ENCODE measurements around the gene CYP27A1.
A peak's percentile ranks its signal among the peaks of the same experiment; 100 is the strongest.
"Not testable (repeated sequence)": the region's sequence is repeated elsewhere in the genome, so short reads cannot be mapped to it uniquely, and the experiment has no call there.

CYP27A1 gene

GRCh38 chr2:218831378-218831990, 49.5 kb downstream of the CYP27A1 start, which contains the start of gene PRKAG3:
Gene PRKAG3 (minus strand): TSS chr2:218831803.
- no peak for DNase-seq (ENCODE audit: low spot score)

- DNase-seq (ENCODE audit: low spot score), result no peak
Measured at GRCh38 chr2:218832081-218832480, 50.1 kb downstream of the CYP27A1 start.

DNA sequence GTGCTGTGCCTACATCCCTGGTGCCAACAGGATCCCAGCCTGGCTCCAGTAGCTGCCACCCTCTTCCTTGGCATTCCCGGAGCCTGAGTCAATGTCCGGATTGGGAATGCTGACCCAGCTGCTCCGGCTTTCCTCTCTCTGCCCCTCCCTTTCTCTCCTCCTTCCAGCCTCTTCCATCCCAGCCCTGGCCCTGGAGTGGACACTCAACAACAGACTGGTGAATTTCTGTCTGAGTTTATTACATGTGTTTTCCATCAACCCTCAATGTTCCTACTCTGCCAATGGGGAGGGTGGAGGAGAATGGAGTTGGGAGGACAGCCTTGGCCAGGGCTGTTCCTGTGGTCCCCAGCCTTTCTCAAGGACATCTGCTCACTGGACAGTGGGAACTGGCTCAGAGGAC, 50.6 kb downstream of the CYP27A1 start:
- no peak for DNase-seq (ENCODE audit: low spot score)

- no peak for DNase-seq (ENCODE audit: low spot score)
Measured at GRCh38 chr2:218833023-218833609, 51.2 kb downstream of the CYP27A1 start.

DNA sequence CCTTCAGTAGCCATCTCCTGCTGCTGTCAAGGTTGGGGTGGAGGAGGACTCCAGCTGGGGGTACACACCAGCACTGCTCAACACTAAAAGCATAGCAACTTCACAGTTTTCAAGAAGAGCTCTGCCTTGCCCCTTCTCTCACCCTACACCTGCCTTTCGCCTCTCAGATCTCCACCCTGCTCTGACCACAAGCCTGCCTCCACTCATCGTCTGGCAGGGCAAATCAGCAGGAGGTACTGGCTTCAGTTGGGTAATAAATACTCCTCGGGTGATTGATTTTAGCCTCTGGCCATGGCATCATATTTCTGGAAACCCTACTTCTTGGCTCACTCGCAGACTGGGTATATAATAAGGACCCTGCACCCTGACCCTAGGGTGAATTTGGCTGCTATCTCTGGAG, 52.7 kb downstream of the CYP27A1 start:
- DNase-seq (ENCODE audit: low spot score), result no peak

DNA sequence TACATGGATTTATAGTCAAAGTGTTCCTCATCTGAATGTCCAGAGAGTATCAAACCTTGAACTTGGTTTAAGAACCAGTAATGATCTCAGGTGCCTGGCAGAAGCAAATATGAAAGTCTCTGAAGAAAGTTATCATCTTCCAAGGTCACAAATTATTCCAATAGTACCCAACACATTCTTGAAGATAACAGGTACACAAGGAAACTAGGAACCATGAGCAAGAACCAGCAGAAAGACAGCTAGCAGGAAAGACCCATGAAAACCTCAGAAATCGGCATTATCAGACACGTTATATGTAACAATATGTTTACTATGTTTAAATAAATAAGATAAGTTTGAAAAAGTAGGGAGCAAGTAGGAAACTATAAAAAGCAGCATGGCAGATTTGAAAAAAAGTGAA, 55.5 kb downstream of the CYP27A1 start:
- DNase-seq (ENCODE audit: low spot score), result no peak

- DNase-seq (ENCODE audit: low spot score), result no peak
Measured at GRCh38 chr2:218839430-218839829, 57.5 kb downstream of the CYP27A1 start.

- no peak for DNase-seq (ENCODE audit: low spot score)
Measured at GRCh38 chr2:218839888-218840287, 57.9 kb downstream of the CYP27A1 start.

GRCh38 chr2:218844334-218844733, 62.4 kb downstream of the CYP27A1 start:
- not testable (repeated sequence) for DNase-seq (ENCODE audit: low spot score)

GRCh38 chr2:218846963-218847362, 65.0 kb downstream of the CYP27A1 start:
- DNase-seq (ENCODE audit: low spot score), result not testable (repeated sequence)

- DNase-seq (ENCODE audit: low spot score), result no peak
Measured at GRCh38 chr2:218849721-218850120, 67.8 kb downstream of the CYP27A1 start.

GRCh38 chr2:218850796-218851195, 68.8 kb downstream of the CYP27A1 start:
- DNase-seq (ENCODE audit: low spot score), result no peak

DNA sequence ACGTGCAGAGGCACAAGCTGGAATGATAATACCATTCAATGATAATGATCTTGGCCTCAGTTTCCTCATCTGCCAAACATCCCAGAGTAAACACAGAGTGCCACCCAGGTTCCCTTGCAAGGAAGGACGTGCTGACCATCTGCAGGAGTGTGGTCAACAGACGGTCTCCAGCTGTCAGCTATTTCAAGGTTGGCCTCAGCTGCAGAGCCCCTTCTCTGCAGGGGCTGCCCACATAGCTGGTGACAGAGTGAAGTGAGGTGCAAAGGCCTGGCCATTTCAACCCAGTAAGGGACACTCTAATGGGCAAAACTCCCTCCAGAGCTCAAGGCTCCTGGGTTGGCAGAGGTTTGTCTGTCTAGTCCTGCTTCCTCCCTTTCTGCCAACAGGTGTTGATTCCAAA, 69.3 kb downstream of the CYP27A1 start:
- DNase-seq (ENCODE audit: low spot score), result no peak

- DNase-seq (ENCODE audit: low spot score), result peak; percentile 60
Measured at GRCh38 chr2:218852911-218853667, 71.1 kb downstream of the CYP27A1 start.

DNA sequence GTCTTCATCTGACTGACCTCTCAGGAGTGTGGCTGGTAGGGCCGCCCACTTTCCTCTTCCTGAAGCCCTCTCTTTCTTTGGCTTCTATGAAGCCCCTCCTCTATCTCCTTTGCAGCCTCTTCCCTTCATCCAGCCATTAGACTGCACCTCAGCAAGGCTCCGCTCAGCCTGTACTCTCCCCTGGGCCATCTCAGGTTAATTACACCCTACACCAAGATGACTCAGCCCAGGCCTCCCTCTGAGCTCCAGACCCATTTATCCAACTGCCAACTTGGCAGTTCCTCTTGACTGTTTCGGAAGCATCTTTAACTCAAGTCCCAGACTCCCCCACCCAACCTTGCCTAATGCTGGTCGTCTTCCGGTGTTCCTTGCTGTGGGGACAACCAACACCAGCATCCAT, 71.8 kb downstream of the CYP27A1 start:
- DNase-seq (ENCODE audit: low spot score), result no peak

DNA sequence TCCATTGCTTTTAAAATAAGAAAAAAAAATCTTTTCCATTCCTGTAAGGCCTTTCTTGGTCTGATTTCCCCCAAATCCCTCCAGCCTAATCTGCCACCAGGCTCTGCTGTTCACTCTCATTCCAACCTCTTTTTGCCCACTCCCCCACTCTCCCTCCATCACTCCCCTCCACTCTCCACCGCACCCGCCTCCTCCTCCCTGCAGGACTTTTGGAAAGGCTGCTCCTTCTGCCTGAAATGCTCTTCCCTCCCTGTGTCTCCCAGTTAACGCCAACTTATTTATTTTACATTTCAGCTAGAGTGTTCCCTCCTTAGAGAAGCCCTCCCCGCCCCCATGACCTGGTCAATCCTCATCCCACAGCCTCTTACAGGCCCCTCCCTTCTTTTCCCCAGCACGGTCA, 72.9 kb downstream of the CYP27A1 start:
- peak; percentile 9 for DNase-seq (ENCODE audit: low spot score)

DNA sequence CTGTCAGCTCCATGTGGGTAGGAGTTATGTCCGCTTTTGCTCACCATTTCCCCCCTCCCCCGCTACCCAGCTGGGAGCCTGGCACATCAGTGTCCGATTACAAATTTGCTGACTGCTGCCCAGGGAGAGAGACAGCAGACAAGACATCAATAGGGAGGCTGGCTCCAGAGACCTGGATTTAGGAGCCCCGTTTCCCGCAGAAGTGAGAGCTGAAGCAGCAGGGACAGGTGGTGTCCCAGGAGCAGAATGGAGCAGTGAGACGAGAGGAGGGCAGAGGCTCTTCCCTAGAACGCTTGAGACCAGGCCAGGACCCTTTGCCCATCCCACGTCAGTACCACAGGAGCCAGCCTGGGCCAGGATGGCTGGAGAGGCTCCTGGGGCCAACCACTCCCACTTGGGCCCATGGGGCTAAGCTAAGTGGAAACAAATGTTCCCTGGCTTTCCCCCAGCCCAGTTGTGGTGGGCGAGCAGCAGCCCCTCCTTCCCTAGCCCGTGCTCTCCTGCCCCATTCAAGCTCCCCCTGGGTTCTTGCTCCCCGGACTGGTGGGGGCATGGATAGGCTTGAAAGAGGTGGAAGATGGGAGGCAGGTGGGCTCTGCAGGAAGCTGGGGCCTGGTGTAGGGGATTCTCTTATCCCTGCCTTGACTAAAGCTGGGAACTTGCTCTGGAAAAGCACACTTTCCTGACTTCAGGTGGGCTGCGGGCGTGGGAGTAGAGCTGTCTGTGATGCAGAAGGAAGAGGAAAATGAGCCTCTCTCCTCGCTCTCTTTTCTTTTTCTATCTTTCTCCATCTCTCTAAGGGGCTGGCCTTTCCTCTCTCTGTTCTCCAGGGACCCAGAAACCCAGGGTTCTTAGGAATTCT, 73.6 kb downstream of the CYP27A1 start:
- DNase-seq (ENCODE audit: low spot score), result peak; percentile 12

- DNase-seq (ENCODE audit: low spot score), result no peak
Measured at GRCh38 chr2:218856167-218856895, 74.4 kb downstream of the CYP27A1 start.

DNA sequence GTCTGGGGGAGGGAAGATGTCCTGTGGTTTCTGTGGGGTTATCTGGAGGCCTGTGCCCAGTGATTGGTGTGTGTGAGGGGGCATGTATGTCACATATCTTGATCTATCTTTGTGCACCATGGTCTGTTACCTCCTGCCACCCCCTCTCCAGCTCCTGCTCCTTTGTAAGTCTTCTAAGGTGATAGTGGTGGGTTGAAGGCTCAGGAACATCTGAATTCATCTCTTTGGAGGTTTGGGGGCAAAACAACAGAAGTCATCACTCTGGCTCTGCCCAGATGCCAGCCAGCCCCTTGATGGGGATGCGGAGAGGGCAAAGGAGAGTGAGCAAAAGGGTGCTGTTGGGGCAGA, 74.9 kb downstream of the CYP27A1 start:
- DNase-seq (ENCODE audit: low spot score), result no peak

DNA sequence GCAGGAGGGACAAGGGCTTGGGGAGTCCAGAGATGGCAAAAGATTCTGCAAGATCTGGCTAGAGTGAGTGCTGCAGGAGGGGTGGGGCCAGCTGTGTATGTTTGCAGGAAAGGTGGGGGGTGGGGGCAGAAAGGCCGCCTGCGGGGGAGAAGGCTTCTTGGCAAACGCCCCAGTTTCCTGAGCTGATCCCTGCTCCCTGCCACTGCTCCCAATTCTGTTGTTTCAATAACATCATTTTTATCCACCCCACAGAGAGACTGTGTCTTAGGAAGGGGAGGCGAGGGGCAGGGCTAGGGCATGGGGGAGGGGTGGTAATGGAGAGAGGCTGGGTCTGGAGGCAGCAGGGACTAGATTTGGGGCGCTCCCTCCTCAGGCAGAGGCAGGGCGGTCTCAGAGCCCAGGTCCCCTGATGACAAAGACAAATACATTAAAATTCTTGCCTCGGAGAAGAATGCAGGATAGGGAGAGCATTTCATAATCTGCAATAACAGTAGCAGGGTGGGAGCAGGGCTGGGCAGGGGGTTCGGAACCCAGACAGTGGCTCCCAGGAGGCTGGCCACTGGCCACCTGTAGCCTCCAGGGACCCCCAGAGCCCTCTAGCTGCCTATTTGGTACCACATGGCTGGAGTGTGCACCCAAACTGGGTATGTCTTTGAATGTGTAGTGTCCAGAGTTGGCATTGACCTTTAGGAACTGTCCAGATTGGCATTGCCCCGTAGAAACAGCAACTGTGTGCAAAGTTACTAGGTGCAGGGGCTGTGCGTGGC, 75.6 kb downstream of the CYP27A1 start:
- DNase-seq (ENCODE audit: low spot score), result peak; percentile 8

DNA sequence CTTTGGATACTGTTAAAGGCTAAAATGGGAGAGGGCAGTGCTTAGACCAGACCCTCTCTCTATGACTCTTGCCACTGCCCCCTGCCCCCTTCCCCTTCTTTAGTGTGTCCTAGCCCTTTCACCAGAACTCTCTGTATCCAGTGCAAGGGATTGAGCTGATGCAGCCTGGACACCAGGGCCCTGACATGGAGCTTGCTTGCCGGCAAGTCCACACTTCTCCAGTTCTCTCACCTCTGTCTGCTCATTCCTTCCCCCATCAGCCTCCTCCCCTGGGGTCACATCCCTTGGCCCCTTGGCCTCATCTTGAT, 76.1 kb downstream of the CYP27A1 start:
- no peak for DNase-seq (ENCODE audit: low spot score)
